ENCODE data around the gene RRP8.
A peak's percentile ranks its signal among the peaks of the same experiment; 100 is the strongest.

Gene RRP8

GRCh38 chr11:6567371-6567745 lies 36.1 kb downstream of the RRP8 start:
- DNase-seq (ENCODE audit: low spot score), result no peak

DNA sequence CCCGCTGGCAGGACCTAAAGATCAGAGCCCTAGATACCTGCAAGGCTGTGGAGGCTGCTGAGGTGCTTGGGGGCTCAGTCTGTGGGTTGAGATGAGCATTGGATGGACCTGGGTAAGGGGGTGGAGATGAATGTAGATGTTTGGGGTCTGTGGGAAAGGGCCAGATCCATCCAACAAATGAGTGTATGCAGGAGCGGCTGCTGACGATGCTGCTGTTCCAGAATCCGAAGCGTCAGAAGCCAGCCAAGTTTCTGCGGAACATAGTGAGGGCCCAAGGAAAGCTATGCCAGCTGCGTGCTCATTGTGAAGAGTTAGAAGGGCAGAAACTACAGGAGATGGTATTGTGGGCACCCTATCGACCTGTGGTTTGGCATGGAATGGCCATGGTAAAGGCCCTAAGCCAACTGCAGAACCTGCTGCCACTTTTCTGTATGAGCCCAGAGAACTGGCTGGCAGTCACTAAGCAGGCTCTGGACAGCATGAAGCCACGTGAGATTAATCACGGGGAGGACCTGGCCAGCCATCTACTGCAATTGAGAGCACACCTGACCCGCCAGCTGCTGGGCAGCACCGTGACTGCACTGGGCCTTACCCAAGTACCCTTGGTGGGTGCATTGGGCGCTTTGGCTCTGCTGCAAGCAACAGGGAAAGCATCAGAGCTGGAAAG lies 36.6 kb downstream of the RRP8 start:
- no peak for DNase-seq (ENCODE audit: low spot score)

DNA sequence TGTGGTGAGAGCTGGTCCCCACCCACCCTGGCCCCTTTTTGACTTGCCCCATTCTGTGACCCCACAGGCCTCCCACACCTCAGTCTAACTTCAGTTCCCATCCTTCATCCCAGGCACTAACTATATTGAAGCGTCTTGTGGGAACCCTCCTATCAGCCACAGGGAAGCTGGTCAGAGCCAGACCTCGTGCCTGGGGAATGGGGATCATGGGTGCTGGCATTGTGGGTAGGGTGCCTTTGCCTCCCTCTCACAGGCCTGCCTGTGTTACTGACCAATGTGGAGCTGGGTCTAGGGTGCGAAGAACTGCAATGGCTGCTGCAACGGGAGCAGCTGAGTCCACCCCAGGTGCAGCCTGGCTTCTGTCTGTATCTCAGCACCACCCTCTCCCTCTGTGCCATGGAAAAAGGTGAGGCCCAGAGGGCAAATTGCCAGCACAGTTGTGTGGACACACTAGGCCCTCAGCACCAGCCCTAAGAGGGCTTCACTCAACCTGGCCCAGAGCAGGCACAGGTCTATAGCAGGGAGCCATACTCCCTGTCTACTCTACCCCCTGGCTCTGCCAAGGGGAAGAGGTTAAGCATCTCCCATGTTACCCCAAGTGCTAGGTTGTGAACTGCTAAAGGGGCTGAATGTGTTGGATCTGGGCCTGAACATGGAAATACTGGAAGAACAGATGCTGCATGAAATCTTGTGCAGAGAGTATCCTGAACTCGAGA lies 37.3 kb downstream of the RRP8 start:
- no peak for DNase-seq (ENCODE audit: low spot score)

- no peak for DNase-seq (ENCODE audit: low spot score)
Measured at GRCh38 chr11:6565325-6565724, 38.1 kb downstream of the RRP8 start.

DNA sequence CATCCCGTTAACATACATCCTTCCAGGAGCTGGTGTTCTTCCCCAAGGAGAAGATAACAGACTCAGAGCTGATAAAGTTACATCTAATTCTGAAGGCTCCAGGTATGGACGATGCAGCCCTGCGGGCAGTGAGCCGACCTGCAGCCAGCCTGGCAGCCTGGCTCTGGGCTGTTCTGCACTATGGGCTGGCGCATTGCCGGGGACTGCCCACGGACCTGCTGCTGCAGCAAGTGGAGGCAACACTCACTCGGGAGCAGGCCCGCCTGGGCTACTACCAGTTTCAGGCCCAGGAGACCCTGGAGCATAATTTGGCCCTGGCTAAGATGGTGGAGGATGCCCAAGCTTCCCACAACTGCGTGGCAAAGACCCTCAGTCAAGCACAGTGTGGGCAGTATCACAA lies 39.7 kb downstream of the RRP8 start:
- no peak for DNase-seq (ENCODE audit: low spot score)

DNA sequence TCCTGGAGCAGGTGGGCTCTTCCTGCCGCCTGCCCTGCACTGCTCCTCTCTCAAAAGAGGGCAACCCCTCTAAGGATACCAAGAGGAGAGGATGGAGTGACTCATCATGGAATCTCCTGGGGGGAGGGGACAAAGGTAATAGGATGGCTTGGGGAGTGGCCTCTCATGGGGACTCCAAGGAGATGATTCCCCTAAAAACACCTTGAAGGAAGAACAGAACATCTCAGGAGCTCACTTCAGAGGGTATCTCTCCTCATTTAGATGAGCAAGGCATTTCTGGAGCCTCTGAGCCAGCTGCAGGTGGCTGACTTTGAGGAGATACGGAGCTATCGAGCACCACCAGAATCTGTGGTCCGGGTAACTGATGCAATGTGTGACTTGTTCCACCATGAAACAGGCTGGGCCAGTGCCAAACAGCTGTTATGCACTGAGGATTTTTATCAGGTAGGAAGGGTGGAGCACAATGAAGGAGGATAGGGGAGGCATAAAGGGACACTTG lies 40.2 kb downstream of the RRP8 start:
- no peak for DNase-seq (ENCODE audit: low spot score)

DNA sequence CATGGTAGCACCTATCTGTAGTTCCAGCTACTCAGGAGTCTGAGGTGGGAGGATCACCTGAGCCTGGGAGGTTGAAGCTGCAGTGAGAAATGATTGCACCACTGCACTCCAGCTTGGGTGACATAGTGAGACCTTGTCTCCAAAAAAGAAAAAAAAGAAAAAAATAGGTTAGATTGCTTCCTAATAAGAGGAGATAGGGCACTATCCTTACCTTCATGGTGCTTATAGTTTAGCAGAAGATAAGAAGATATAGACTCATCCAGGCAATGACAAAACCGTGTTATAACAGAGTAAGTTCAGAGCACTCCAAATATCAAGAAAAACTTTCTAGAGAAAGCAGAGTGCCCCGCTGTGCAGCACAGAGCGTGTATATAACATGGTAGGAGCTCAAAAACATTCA lies 42.1 kb downstream of the RRP8 start:
- no peak for DNase-seq (ENCODE audit: low spot score)

GRCh38 chr11:6559369-6559768 lies 44.0 kb downstream of the RRP8 start:
- no peak for DNase-seq (ENCODE audit: low spot score)

GRCh38 chr11:6557761-6558674 lies 45.4 kb downstream of the RRP8 start:
- DNase-seq (ENCODE audit: low spot score), result no peak

DNA sequence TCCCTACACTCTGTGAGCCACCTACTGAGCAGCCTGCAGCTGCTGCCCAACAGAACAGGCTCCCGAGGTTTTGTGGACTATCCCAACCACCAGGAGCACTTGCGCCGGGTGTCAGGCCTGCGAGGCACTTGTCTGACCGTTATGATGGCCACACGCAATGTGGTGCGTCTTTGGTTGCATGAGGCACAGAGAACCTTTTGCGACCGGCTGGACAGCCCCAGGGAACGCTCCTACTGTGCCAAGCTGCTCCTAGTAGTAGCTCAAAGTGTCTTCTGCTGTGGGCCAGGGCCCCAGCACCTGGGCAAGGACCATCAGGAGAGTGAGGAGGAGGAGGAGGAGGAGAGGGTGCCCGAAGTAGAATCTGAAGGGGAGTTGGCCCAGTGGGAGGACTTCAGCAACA lies 46.4 kb downstream of the RRP8 start:
- DNase-seq (ENCODE audit: low spot score), result no peak

GRCh38 chr11:6556139-6556949 lies 47.1 kb downstream of the RRP8 start:
- no peak for DNase-seq (ENCODE audit: low spot score)

DNA sequence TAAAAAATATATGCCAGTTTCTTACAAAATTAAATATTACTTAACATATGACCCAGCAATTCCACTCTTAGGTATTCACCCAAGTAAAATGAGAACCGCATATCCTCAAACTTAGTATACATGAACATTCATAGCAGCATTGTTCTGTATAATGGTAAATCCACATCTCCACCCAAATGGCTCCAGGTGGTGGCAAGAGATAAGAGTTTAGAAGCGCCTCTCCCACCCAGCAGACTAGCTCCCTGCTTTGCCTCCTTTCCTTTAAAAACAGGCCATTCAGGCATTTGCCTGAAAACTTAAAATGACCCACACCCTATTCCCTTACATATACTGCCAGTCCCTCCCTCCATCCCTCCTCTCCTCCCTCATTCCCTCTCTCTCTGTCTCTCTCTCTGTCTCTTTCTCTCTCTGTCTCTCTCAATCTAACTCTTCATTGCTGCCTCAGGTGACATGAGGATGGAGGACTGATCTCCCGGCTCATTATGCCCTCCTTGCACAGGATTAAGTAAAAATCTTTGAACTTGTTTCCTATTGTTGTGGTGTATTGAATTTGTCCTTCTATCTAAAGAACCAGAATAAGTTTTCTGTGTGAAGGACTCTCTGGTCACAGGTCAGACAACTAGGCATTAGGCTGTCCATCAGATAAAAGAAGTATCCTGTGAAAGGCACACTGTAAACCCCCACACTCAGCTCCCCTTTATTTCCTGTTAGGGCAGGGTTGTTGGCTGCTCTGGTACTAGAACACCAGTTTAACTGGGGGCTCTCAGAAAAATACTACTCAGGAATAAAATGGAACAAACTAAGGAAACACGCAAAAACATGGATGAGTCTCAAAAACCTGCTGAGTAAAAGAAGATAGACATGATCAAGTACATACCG lies 48.3 kb downstream of the RRP8 start:
- DNase-seq (ENCODE audit: low spot score), result no peak

DNA sequence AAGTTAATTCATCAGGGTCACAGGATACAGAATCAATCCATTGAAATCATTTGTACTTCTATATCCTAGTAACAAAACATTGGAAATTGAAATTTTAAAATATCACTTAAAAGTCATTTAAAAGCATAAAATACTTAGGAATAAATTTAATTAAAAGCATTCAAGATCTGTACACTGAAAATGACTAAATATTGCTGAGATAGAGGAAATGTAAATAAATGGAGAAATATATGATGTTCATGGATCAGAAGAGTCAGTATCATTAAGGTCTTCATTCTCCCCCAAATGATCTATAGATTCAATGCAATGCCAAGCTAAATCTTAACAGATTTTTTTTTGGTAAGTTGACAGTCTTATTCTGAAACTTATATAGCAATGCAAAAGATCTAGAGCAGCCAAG lies 49.8 kb downstream of the RRP8 start:
- DNase-seq (ENCODE audit: low spot score), result no peak

- no peak for DNase-seq (ENCODE audit: low spot score)
Measured at GRCh38 chr11:6548641-6549040, 54.8 kb downstream of the RRP8 start.

DNA sequence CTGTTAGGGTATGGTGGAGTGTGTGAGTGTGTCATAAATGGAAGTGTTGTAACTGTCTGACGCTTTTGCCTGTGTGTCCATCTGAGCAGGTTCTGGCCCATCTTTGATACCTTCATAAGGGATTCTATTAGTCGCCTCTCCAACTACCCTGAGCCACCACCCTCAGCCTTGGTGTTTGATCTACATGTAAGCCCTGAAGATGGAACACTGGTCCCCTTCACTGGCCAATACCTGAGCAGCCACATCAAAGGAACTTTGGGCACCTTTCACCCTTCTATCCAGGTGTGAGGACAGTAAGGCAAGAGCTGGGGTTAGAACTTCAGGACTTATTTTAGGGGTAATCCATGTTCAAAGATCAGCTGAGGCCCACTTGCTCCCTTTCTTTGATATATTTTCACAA lies 55.3 kb downstream of the RRP8 start:
- no peak for DNase-seq (ENCODE audit: low spot score)

- DNase-seq (ENCODE audit: low spot score), result no peak
Measured at GRCh38 chr11:6547177-6547576, 56.2 kb downstream of the RRP8 start.

DNA sequence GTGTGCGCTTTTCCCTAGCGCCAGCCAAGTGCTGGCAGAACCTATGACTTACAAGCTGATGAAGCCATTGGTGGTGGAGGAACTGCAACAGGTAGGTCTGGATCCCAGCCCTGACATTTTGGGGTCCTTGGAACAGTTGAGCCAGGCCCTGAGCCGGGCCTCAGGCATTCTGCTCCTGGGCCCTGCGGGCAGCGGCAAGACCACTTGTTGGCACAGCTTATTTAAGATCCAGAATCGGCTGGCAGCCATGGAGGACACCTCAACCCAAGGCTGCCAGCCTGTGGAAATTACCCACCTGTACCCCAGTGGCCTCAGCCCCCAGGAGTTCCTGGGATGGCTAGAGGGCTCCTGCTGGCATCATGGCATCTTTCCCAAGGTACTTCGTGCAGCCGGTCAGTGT lies 56.7 kb downstream of the RRP8 start:
- DNase-seq (ENCODE audit: low spot score), result no peak

DNA sequence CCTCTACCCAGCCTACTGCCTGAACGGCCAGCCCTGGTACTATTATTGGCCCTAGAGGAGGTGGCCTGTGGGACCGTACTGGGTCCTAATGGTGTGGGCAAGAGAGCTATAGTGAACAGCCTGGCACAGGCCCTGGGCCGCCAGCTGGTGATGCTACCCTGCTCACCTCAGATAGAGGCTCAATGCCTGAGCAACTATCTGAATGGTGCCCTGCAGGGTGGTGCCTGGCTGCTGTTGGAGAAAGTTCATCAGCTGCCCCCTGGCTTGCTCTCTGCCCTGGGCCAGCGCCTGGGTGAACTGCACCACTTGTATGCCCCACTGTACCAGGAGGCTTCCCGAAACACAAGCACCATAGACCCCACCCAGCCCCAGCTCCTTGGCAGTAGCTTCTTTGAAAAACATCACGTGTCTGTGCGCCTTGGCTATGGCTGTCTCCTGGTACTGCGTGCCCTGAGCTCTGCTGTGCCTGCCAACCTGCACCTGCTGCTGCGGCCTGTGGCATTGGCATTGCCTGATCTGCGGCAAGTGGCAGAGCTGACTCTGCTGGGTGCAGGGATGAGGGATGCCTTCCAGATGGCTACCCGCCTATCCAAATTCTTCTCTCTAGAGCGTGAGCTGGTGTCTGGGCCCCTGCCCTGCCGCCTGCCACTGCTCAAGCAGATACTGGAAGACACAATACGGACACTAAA lies 57.4 kb downstream of the RRP8 start:
- peak; percentile 66 for DNase-seq (ENCODE audit: low spot score)
